Activated naive CD4-positive, alpha-beta T cell treated with anti-CD3 and anti-CD28 coated beads, Interleukin-2, amount 50 U/mL, for 72 hours (primary cell): ENCODE measurements around the gene BTD. TPM values are rescaled to one million over a fixed set of nuclear protein-coding genes. Genes with fewer than 3 reads are reported as not detected.

ENCODE experiments used
- ATAC-seq, 2 donors: fragments of 150-1000 bp; cut with Tn5 transposase; 2 replicates each; pipeline ENCODE4 v1.10.0; 2021; ENCODE audit warnings: mild to moderate bottlenecking in 2 of 2, moderate library complexity in 2 of 2
- DNase-seq, 2 donors: peaks; one replicate each; pipeline ENCODE4 v3.0.0; 2021 to 2022; ENCODE audit warnings: low spot score in 2 of 2
- H3K27ac Mint-ChIP-seq, 2 donors: one replicate each; pipeline ENCODE4 v1.8.0; 2022; ENCODE audit warnings: mild to moderate bottlenecking in 2 of 2, mixed read lengths in 2 of 2
- H3K36me3 Mint-ChIP-seq, 2 donors: one replicate each; pipeline ENCODE4 v1.8.0; 2022; ENCODE audit warnings: mixed read lengths in 2 of 2
- H3K9me3 Mint-ChIP-seq, 2 donors: one replicate each; pipeline ENCODE4 v1.8.0; 2022; ENCODE audit warnings: mixed read lengths in 2 of 2
- total RNA-seq, 2 donors: library from RNA; stranded (reverse); gene quantifications; one replicate each; pipeline ENCODE4 v1.2.3, GENCODE V29; 2022

BTD gene
- total RNA-seq, 2 donors from 2014 or later = 6.0 to 14.3 TPM

DNA sequence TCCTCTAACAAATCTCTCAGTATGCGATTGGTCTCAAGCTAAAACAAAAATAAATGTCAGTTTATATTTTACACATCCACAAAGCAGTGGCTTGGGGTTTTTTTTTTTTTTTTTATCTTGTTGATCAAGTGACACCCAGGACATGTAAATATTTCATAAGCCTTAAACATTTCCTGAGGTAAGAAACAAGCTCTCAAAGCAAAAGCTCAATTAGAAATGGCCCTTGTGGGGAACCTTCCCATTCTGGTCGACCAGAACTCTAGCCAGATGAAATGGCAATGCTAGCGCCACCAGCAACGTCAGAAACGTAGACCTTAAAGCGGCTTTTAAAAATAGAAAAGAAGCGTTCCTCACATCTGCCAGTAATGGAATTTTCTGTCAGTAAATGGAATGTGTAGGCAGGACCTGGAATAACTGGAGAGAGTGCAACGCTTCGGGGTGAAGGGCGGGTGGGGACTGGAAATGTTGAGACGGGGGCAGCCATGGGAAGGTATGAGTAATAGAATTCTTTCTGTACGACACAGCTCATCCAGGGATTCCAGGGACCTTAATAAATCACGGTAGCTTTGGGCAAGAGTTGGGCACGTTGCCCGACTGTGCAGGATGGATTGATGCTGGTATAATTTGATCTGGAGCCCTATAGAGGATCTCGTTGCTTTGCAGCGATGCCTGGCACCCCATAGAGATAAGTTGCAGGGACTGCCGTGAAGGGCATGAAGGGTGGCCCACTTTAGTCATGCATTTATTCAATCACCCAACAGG lies 44.4 kb downstream of the BTD start:
- H3K36me3 Mint-ChIP-seq = peaks cover 11 to 14% of the 10 kb centered on the region in 2 donors
- DNase-seq (no peak), ATAC-seq (no peak)
- peaks cover 8 to 15% of the 10 kb centered on the region in 2 donors for H3K9me3 Mint-ChIP-seq
- H3K27ac Mint-ChIP-seq = no peak overlapping the region

DNA sequence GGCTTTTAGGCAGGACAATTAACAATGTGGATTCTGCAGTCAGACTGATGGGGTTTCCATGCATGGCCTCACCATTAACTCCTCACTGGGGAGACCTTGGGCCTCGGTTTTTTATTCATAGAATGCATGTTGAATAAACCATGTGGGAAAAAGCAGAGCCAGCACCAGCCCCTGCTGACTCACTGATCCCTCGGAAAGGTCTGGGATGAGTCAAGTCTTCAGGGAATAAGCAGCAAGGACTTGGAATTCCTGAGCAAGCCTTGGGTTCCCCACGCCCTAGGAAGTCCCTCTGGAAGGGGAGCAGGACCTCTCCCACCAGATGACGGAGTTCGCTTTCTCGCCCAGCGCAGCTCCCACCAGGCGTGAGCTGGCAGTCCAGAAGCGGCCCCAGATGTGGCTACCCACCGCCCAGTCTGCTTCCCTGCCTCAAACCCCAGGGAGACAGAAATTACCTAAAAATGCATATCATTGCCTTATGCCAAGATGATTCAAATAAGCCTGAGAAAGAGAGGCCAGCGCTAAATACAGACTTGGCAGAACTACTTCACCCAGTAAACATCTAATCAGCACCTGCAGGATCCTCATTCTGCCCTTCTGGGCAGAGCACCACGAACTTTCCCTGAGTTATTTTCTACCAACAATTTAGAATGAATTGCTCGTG lies 45.4 kb downstream of the BTD start:
- ATAC-seq = peak; percentile 44 to 72
- H3K9me3 Mint-ChIP-seq = peaks cover 8 to 22% of the 10 kb centered on the region in 2 donors
- H3K36me3 Mint-ChIP-seq = peaks cover 11 to 14% of the 10 kb centered on the region in 2 donors
- no peak for DNase-seq
- peak overlapping the region in 1 of 2 donors; percentile 89 for H3K27ac Mint-ChIP-seq

DNA sequence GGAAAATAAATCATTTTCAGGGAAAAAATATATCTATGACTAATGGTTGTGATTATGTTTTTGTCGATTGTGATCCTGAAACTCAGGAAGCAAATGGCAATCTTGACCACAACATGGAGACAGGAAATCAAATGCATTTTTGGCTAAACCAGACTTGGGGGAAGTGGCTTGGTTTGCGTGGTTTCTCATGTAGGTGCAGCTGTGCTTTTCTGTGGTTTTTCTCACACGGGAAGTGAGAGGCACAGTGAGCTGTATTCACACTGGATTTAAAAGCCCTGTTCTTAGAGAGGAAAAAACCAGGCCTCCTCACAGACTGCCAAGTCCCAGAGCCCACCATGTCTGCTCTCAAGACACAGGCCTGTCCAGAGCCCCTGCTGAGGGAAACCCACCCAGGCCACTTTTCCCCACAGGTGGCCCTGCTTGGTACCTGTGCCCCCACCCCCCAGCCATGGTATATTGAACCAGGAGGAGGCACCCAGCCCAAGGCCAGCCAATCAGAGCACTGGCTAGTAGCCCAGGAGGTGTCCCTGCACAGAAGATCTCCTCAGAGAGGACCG lies 46.1 kb downstream of the BTD start:
- DNase-seq (peak; percentile 54 to 75), ATAC-seq (peak; percentile 95 to 96)
- Mint-ChIP-seq H3K27ac (peak overlapping the region; percentile 75 to 89), H3K36me3 (peaks cover 11 to 14% of the 10 kb centered on the region in 2 donors), H3K9me3 (peaks cover 8 to 22% of the 10 kb centered on the region in 2 donors)

DNA sequence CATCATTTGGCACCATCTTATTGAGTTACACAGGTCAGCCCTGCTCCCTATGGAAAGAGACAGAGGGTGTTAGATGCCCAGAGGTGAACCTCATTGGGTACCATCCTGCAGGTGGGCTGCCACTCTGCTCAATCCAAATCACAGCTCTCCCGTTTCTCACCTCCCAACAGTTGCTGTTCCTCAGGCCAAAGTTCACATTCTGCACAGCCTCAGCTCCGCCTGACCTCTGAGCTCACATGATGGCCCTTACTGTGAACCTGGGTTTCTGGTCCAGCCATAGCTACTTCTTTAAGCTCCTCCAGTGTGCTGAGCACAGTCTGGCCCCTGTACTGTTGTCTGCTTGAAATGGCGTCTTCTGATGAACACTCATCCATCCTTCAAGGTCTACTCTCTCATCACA lies 47.8 kb downstream of the BTD start:
- DNase-seq (no peak), ATAC-seq (no peak)
- Mint-ChIP-seq H3K36me3 (peaks cover 11 to 14% of the 10 kb centered on the region in 2 donors), H3K9me3 (peaks cover 8 to 22% of the 10 kb centered on the region in 2 donors), H3K27ac (no peak overlapping the region)

DNA sequence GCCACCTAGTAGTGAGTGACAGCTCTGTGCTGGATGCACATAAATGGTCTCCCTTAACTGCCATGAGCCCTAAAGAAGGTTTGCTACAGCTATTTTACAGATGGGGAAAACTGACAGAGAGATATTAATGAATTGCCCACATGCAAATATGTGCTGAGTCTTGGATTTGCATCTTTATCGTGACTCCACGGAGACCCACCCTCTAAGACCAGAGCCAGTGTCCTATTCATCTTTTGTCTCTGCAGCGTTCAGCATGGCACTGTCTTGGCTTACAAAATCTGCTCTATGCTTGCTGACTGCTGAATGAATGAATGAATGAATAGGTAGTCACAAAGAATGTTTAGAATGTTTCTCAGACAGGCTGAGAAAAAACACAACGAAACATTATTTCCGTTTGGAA lies 48.3 kb downstream of the BTD start:
- H3K9me3 Mint-ChIP-seq = peaks cover 8 to 22% of the 10 kb centered on the region in 2 donors
- H3K36me3 Mint-ChIP-seq = peaks cover 11 to 15% of the 10 kb centered on the region in 2 donors
- DNase-seq (no peak), ATAC-seq (no peak)
- H3K27ac Mint-ChIP-seq = no peak overlapping the region

DNA sequence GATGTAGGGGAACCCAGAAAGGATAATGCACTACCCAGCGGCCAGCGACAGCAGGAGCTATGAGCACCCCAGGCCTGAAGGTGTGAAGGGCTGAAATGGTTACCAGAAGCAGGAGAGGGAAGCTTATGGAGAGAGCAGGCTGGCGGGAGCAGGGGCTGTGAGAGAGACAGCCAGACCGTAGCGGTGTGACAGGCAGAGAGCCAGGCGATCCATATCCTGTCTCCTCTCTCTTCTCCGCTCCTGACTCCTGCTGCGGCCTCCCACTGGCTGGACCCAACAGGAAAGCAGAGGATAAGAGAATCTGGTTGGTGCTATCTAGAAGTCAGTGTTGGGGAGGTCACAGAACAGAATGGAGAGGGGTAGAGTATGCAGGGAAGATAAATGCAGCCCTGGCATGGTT lies 49.9 kb downstream of the BTD start:
- Mint-ChIP-seq H3K27ac (no peak overlapping the region), H3K9me3 (peaks cover 13 to 32% of the 10 kb centered on the region in 2 donors)
- ATAC-seq = no peak

DNA sequence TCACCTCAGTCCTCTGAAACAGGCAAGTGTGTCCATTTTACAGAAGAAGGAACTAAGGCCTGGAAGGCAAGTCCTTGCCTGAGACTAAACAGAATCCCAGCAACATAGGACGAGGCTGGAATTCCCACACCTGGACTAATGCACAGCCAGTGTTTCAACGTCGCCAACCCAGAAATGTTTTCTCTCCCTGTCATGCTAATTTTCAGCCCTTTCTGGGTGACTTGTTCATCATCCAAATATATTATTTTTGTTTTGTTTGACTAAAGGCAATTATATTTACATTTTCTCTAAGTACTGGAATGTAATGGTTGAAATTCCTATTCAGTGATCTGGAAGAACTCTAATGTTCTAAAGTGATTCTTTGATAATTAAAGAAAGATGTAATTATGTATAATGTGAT lies 51.8 kb downstream of the BTD start:
- no peak overlapping the region for H3K27ac Mint-ChIP-seq
- H3K9me3 Mint-ChIP-seq = peaks cover 18 to 39% of the 10 kb centered on the region in 2 donors
- peaks cover 31 to 35% of the 10 kb centered on the region in 2 donors for H3K36me3 Mint-ChIP-seq
- DNase-seq (no peak), ATAC-seq (no peak)

More for the DNA sequence above, 49.9 kb downstream of the BTD start:
- H3K36me3 Mint-ChIP-seq = peaks cover 16 to 28% of the 10 kb centered on the region in 2 donors
- no peak for DNase-seq

DNA sequence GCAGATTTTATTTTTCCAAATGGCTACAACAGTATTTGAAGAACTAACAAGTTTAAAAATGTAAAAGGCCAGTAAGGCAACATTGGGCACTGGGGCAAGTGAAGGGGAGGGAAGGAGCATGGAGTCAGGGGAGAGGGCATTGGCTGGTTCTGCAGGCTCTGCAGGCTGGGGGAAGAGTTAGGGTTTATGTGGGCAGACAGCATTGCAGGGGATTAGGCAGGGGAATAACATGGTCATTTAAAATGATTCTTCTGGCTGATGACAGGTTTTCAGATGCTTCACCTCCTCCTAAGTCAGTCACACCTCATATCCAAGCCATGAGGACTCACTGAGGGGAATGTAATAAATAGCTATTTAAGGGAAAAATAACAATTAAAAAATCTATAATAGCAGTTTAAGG lies 52.6 kb downstream of the BTD start:
- H3K27ac Mint-ChIP-seq = no peak overlapping the region
- ATAC-seq (no peak), DNase-seq (no peak)
- H3K36me3 Mint-ChIP-seq = peaks cover 34 to 36% of the 10 kb centered on the region in 2 donors
- H3K9me3 Mint-ChIP-seq = peaks cover 14 to 40% of the 10 kb centered on the region in 2 donors

DNA sequence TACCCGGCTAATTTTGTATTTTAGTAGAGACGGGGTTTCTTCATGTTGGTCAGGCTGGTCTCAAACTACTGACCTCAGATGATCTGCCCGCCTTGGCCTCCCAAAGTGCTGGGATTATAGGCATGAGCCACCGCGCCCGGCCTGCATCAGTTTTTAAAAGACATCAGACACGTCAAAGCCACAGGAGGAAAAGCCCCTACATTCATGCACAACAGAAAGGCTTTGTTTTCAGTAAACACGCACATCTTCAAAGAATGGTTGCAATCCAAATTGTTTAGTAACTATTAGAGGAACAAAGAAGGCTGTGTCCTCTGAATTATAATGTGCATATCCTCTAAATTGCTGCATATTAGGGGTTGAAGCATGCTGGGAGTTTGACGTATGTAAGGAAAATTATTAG lies 53.3 kb downstream of the BTD start:
- ATAC-seq (no peak), DNase-seq (no peak)
- H3K9me3 Mint-ChIP-seq = peaks cover 10 to 40% of the 10 kb centered on the region in 2 donors
- H3K27ac Mint-ChIP-seq = no peak overlapping the region
- peaks cover 29 to 31% of the 10 kb centered on the region in 2 donors for H3K36me3 Mint-ChIP-seq

DNA sequence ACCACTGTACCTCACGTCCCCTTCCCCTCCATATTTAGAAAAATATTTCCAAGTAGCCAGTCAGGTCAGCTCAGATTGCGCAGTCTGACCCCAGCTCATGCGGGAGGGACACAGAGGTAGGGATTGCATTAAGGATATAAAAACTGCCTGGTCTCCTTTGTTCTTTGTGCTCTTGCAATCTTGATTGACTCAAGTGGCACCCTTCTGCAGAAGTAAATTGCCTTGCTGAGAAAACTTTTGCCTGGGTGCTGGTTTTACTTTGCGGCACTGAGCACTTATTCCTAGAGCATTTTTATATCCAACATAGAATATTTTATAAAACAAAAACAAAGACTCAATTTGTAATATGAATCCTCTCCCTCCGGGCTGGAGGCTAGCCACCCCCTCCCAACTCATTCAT lies 54.8 kb downstream of the BTD start:
- peaks cover 10 to 31% of the 10 kb centered on the region in 2 donors for H3K9me3 Mint-ChIP-seq
- no peak for DNase-seq
- peaks cover 31 to 34% of the 10 kb centered on the region in 2 donors for H3K36me3 Mint-ChIP-seq
- H3K27ac Mint-ChIP-seq = peak overlapping the region in 1 of 2 donors; percentile 44
- no peak for ATAC-seq

DNA sequence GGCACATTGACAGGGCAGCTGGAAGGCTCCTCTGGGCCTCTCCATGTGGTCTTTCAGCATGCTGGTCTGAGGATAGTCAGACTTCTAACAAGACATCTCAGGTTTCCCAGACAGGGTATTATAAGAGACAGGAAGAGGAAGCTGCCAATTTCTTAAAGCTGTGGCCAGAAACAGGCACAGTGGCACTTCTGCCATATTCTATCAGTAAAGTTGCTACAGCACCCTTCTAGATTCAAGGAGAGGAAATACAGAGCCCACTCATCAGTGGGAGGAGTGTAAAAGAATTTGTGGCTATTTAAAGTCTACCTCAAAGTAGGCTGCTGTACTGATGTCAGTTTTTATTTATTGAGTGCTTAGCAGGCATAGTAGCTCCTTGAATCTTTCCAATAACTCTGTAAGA lies 55.5 kb downstream of the BTD start:
- Mint-ChIP-seq H3K27ac (no peak overlapping the region), H3K9me3 (peaks cover 10 to 28% of the 10 kb centered on the region in 2 donors), H3K36me3 (peaks cover 31 to 34% of the 10 kb centered on the region in 2 donors)
- no peak for DNase-seq
- ATAC-seq = no peak

DNA sequence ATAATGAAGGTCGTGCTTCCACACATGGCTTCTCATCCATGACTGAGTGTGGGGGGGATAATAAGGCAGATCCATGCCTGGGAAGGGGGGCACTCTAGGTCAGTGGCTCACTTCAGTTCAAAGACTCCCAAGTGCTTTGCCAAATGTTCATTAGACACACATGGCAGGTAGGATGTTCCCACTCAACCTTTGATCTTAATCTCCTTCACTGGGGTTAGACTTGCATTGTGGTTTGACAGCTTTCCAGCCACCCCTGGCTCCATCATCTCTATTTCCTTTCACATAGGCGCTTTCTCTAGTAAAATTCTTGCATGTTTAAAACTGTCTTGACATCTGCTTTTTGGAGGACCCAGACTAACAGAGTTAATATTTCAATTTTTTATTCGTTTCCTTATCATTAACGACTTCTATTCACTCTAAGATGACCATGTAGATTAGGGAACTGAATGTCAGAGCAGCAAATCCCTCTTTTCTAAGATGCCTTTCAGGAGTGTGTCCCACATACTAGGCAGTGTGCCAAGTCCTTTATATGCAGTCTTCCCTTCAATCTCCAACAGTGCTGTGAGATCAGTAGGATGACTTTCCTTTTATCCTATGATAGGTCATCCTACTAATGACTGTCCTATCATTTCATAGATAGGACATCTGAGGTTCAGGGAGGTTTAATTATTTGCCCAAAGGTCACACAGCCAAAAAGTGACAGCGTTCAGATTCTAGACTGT lies 57.9 kb downstream of the BTD start:
- no peak overlapping the region for H3K27ac Mint-ChIP-seq
- H3K9me3 Mint-ChIP-seq = peaks cover 10 to 28% of the 10 kb centered on the region in 2 donors
- no peak for DNase-seq
- ATAC-seq = no peak
- peaks cover 34 to 39% of the 10 kb centered on the region in 2 donors for H3K36me3 Mint-ChIP-seq

DNA sequence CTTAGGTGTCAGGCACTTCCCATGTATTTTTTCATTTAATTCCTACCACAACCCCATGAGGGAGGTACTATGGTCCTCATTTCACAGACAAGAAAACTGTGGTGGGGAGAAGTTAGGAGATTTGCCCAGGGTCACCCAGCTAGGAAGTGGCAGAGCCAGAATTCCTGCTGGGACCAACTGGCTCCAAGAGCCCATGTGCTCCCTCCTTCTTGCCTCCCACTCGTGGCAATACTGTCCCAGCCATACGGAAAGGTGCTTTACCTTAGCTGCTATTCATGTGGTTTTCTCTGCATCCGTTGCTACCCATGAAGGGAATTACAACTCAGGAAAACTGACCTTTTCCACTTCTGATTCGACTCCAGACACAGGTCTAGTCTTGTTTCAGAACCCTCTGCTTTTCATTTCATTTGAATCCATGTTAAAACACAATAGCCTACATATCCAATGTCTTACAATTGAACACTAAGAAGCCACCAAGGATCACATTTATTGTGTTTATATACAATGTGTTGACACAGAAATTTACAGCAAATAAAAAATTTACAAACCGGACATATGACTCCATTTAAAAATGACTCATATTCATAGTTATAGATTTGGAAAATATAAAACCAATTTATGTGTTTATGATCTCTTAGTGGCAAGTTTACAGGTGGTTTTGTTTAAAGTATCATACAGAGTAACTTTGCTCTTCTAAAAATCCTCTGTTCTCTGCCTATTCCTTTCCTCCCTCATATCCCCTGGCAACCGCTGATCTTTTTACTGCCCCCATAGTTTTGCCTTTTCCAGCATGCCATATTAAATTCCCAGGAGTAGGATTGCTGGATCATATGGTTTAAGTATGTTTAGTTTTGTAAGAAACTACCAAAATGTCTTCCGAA lies 58.8 kb downstream of the BTD start:
- DNase-seq (no peak), ATAC-seq (no peak)
- Mint-ChIP-seq H3K27ac (no peak overlapping the region), H3K36me3 (peaks cover 35 to 40% of the 10 kb centered on the region in 2 donors), H3K9me3 (peaks cover 13 to 29% of the 10 kb centered on the region in 2 donors)

DNA sequence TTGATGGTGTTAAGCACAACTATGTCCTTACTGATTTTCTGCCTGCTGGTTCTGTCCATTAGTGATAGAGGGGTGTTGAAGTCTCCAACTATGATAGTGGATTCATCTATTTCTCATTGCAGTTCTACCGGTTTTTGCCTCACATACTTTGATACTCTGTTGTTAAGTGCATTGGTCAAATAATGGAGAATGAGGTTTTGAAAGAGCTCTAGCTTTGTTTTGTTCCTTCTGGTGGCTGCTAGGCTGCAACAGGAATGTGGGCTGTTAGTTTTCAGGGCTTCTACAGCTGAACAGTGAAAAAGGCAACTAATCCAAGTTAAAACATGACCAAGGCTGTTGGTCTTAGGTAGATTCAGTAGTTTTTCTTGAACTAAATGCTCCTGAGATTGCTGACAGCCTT lies 62.6 kb downstream of the BTD start:
- Mint-ChIP-seq H3K36me3 (peaks cover 20 to 32% of the 10 kb centered on the region in 2 donors), H3K9me3 (peaks cover 4 to 17% of the 10 kb centered on the region in 2 donors), H3K27ac (peak overlapping the region in 1 of 2 donors; percentile 41)
- DNase-seq = no peak
- ATAC-seq = no peak

DNA sequence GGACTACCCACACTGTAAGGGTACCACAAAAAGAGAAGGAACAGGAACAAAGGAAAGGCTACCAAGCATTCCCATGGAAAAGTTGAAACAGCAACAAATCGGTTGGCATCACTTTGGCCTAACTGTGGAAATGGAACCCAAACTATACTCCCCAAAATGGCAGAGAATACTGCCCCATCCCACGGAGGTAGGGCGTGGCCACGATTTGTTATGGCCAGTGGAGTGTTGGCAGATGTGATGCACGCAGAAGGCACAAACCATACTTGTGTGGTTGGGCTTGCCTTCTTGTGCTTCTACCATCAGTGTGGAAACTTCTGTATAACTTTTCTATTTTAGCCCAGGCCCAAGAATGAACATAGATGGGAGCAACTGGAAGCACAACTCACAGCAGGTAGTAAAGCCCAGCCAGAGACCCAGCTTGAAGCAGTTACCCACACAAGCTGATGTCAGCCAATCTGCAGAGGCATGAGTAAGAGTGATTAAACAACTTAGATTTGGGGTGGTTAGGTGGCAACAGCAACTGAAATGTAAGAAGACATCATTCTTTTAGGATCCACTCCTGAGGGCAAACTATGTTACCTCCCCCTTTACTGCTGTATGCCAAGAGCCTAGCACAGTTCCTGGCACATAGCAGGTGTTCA lies 64.1 kb downstream of the BTD start:
- peaks cover 4 to 12% of the 10 kb centered on the region in 2 donors for H3K9me3 Mint-ChIP-seq
- H3K27ac Mint-ChIP-seq = no peak overlapping the region
- DNase-seq (no peak), ATAC-seq (peak in 1 of 2 donors; percentile 34)
- peaks cover 23 to 38% of the 10 kb centered on the region in 2 donors for H3K36me3 Mint-ChIP-seq
